WTC11 (cell line): ENCODE results near the gene ENTREP1. TPM values are rescaled to one million over a fixed set of nuclear protein-coding genes. Genes with fewer than 3 reads are reported as not detected.

Experiments
- ATAC-seq: fragments of 200-7000 bp; cut with Tn5 transposase; 2 replicates; pipeline ENCODE4 v1.10.0; 2021; ENCODE audit warnings: mild to moderate bottlenecking, moderate library complexity
- CTCF ChIA-PET: fragments of 300-600 bp; sonication (Branson Sonifier 250); formaldehyde crosslinking; loops from one replicate; lab custom pipeline; 2021; ENCODE audit warnings: antibody characterized with exemption; lab: Charles Lee
- POLR2A ChIA-PET: fragments of 350-600 bp; sonication (Branson Sonifier 250); formaldehyde crosslinking; loops from one replicate; lab custom pipeline; 2021; ENCODE audit warnings: antibody characterized with exemption; lab: Charles Lee
- DNase-seq: peaks from one replicate; pipeline ENCODE4 v3.0.0; 2021; ENCODE audit warnings: low spot score
- H3K27ac Mint-ChIP-seq: 2 replicates; pipeline ENCODE4 v1.8.0; 2021; ENCODE audit warnings: mixed read lengths
- H3K27me3 Mint-ChIP-seq: 2 replicates; pipeline ENCODE4 v1.8.0; 2021; ENCODE audit warnings: low read depth, mild to moderate bottlenecking, moderate library complexity, mixed read lengths
- H3K36me3 Mint-ChIP-seq: 2 replicates; pipeline ENCODE4 v1.8.0; 2021; ENCODE audit warnings: mixed read lengths
- H3K4me1 Mint-ChIP-seq: 2 replicates; pipeline ENCODE4 v1.8.0; 2022; ENCODE audit warnings: mixed read lengths
- H3K4me3 Mint-ChIP-seq: 2 replicates; pipeline ENCODE4 v1.8.0; 2021; ENCODE audit warnings: mild to moderate bottlenecking, moderate library complexity, mixed read lengths
- H3K9me3 Mint-ChIP-seq: 2 replicates; pipeline ENCODE4 v1.8.0; 2021; ENCODE audit warnings: mixed read lengths
- ATF2 ChIP-seq: sonication (generic); formaldehyde crosslinking; IDR thresholded peaks from 2 replicates; pipeline ENCODE4 v1.8.1; 2022; ENCODE audit warnings: low read depth, missing genetic modification reagents, borderline replicate concordance
- E2F1 ChIP-seq: sonication (generic); formaldehyde crosslinking; IDR thresholded peaks from 2 replicates; pipeline ENCODE4 v1.8.0; 2022; ENCODE audit warnings: mild to moderate bottlenecking, missing genetic modification reagents
- E2F4 ChIP-seq: sonication (generic); formaldehyde crosslinking; IDR thresholded peaks from 2 replicates; pipeline ENCODE4 v1.8.1; 2022; ENCODE audit warnings: low read depth, mild to moderate bottlenecking, moderate library complexity, missing genetic modification reagents, borderline replicate concordance
- ERG ChIP-seq: fragments of 250-450 bp; sonication (Bioruptor Pico); IDR thresholded peaks from 2 replicates; pipeline ENCODE4 v1.8.0; 2021; ENCODE audit warnings: mild to moderate bottlenecking
- ESRRA ChIP-seq: sonication (generic); formaldehyde crosslinking; IDR thresholded peaks from 2 replicates; pipeline ENCODE4 v1.8.1; 2022; ENCODE audit warnings: mild to moderate bottlenecking, missing genetic modification reagents, borderline replicate concordance
- FOXJ3 ChIP-seq: sonication (generic); formaldehyde crosslinking; IDR thresholded peaks from 2 replicates; pipeline ENCODE4 v1.9.0; 2021; ENCODE audit warnings: missing genetic modification reagents, mild to moderate bottlenecking, borderline replicate concordance
- FOXK1 ChIP-seq: sonication (generic); formaldehyde crosslinking; IDR thresholded peaks from 2 replicates; pipeline ENCODE4 v1.8.0; 2022; ENCODE audit warnings: mild to moderate bottlenecking, moderate library complexity, missing genetic modification reagents
- FOXP4 ChIP-seq: sonication (generic); formaldehyde crosslinking; IDR thresholded peaks from 2 replicates; pipeline ENCODE4 v1.8.0; 2022; ENCODE audit warnings: mild to moderate bottlenecking, missing genetic modification reagents
- HMGA2 ChIP-seq: fragments of 250-450 bp; sonication (Bioruptor Pico); IDR thresholded peaks from 2 replicates; pipeline ENCODE4 v1.4.0; 2021; ENCODE audit warnings: mild to moderate bottlenecking, moderate library complexity
- JAZF1 ChIP-seq: fragments of 250-450 bp; sonication (Bioruptor Pico); IDR thresholded peaks from 2 replicates; pipeline ENCODE4 v1.9.0; 2021; ENCODE audit warnings: moderate library complexity, mild to moderate bottlenecking, inconsistent platforms
- MXD4 ChIP-seq: fragments of 250-450 bp; sonication (Bioruptor Pico); IDR thresholded peaks from 2 replicates; pipeline ENCODE4 v1.8.0; 2021; ENCODE audit warnings: mild to moderate bottlenecking, moderate library complexity, borderline replicate concordance
- PRDM15 ChIP-seq: sonication (generic); formaldehyde crosslinking; IDR thresholded peaks from 2 replicates; pipeline ENCODE4 v1.8.0; 2022; ENCODE audit warnings: missing genetic modification reagents
- PRRX2 ChIP-seq: fragments of 250-450 bp; sonication (Bioruptor Pico); IDR thresholded peaks from 2 replicates; pipeline ENCODE4 v1.8.0; 2021; ENCODE audit warnings: mild to moderate bottlenecking
- SOX15 ChIP-seq: fragments of 250-450 bp; sonication (Bioruptor Pico); IDR thresholded peaks from 2 replicates; pipeline ENCODE4 v1.9.0; 2021; ENCODE audit warnings: mild to moderate bottlenecking
- ZBTB21 ChIP-seq: sonication (generic); formaldehyde crosslinking; IDR thresholded peaks from 2 replicates; pipeline ENCODE4 v1.8.1; 2023; ENCODE audit warnings: mild to moderate bottlenecking, missing genetic modification reagents, borderline replicate concordance
- ZNF121 ChIP-seq: sonication (generic); formaldehyde crosslinking; IDR thresholded peaks from 2 replicates; pipeline ENCODE4 v1.8.0; 2023; ENCODE audit warnings: missing genetic modification reagents
- ZNF416 ChIP-seq: fragments of 250-450 bp; sonication (Bioruptor Pico); IDR thresholded peaks from 2 replicates; pipeline ENCODE4 v1.9.0; 2021; ENCODE audit warnings: mild to moderate bottlenecking, inconsistent platforms
- ZNF532 ChIP-seq: fragments of 250-450 bp; sonication (Bioruptor Pico); IDR thresholded peaks from 2 replicates; pipeline ENCODE4 v1.9.0; 2021; ENCODE audit warnings: mild to moderate bottlenecking, borderline replicate concordance
- total RNA-seq: library from RNA; stranded (reverse); gene quantifications from 3 replicates; pipeline ENCODE4 v1.2.3, GENCODE V29; 2021

The ENTREP1 gene
- total RNA-seq, 1 experiment from 2014 or later, result 22.4 TPM

- TF ChIP-seq E2F4 (CRISPR knock-in tag), result no peak
- TF ChIP-seq ATF2 (CRISPR knock-in tag), result no peak
- no peak for TF ChIP-seq PRRX2 (CRISPR knock-in tag)
- no peak for TF ChIP-seq MXD4 (CRISPR knock-in tag)
Observed at GRCh38 chr9:69319324-69320025, 5.5 kb upstream of the ENTREP1 start (continued).

GRCh38 chr9:69322256-69322655 is 2.8 kb upstream of the ENTREP1 start:
- Mint-ChIP-seq H3K4me1 (peaks cover 54% of the 10 kb centered on the region), H3K9me3 (peaks cover 3% of the 10 kb centered on the region), H3K4me3 (no peak overlapping the region), H3K36me3 (no peaks in the 10 kb centered on the region), H3K27ac (no peak overlapping the region), H3K27me3 (peaks cover 22% of the 10 kb centered on the region)
- ATAC-seq, result no peak
- TF ChIP-seq JAZF1 (no peak), ZNF121 (CRISPR knock-in tag) (no peak), ERG (CRISPR knock-in tag) (no peak), FOXK1 (CRISPR knock-in tag) (no peak), ESRRA (CRISPR knock-in tag) (no peak), ZBTB21 (CRISPR knock-in tag) (no peak), PRDM15 (CRISPR knock-in tag) (no peak), FOXP4 (CRISPR knock-in tag) (no peak), HMGA2 (CRISPR knock-in tag) (no peak), ZNF416 (CRISPR knock-in tag) (no peak), SOX15 (CRISPR knock-in tag) (no peak), ZNF532 (CRISPR knock-in tag) (no peak), FOXJ3 (no peak), E2F1 (CRISPR knock-in tag) (no peak)
- POLR2A ChIA-PET, result interaction anchor here (0.6 to 0.7 kb wide), 2 partner anchors 74 to 185 kb away, joined by 5 to 6 read pairs; no protein-coding TSS in a partner anchor
- DNase-seq, result no peak
- CTCF ChIA-PET, result no interaction called here
